ENCODE results near the gene ADGRD1.
"Not testable (repeated sequence)": the region's sequence is repeated elsewhere in the genome, so short reads cannot be mapped to it uniquely, and the experiment has no call there.

Gene ADGRD1

DNA sequence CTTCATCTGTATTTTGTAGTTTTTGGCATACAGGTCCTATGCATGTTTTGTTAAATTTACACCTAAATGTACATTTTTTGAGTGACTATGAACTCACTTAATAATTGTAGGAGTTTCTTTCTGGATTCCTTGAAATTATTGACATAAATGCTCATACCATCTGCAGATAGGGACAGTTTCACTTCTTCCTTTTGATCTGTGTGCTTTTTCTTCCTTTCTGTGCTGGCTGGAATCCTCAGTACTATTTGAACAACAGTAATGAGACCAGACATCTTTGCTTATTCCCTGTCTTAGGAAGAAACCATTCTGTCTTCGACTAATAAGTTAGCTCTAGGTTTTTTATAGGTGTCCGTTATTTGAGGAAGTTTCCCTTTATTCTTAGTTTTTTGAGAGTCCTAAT lies 110.3 kb downstream of the ADGRD1 start:
- no peak overlapping the region for H3K4me3 ChIP-seq (replicated peaks; ENCODE audit: low read depth, low read length)
- no peak for DNase-seq (ENCODE audit: low read depth)
- TF ChIP-seq, protein P1, sequence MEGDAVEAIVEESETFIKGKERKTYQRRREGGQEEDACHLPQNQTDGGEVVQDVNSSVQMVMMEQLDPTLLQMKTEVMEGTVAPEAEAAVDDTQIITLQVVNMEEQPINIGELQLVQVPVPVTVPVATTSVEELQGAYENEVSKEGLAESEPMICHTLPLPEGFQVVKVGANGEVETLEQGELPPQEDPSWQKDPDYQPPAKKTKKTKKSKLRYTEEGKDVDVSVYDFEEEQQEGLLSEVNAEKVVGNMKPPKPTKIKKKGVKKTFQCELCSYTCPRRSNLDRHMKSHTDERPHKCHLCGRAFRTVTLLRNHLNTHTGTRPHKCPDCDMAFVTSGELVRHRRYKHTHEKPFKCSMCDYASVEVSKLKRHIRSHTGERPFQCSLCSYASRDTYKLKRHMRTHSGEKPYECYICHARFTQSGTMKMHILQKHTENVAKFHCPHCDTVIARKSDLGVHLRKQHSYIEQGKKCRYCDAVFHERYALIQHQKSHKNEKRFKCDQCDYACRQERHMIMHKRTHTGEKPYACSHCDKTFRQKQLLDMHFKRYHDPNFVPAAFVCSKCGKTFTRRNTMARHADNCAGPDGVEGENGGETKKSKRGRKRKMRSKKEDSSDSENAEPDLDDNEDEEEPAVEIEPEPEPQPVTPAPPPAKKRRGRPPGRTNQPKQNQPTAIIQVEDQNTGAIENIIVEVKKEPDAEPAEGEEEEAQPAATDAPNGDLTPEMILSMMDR (IDR thresholded peaks at IDR 0.05; ENCODE audit: low read length, missing control alignments) = no peak

DNA sequence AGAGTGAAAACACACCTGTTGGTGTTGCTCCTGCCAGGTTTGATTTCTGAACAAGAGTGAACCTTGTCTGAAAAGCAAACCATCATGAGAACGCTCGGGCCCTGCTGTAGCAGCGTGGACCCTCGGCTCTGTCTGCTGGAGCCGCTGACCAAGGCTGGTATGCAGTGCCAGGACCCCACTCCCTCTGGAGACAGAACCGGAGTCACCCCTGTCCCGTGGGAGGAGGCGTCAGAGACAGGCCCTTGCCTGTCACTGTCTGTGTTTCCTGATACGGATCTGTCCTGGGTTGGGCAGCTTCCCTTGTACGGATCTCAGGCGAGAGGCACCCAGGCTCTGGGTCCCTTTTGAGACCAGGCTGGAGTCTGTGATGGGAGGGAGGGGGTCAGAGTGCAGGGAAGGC lies 111.6 kb downstream of the ADGRD1 start:
- TF ChIP-seq, protein P1 (IDR thresholded peaks at IDR 0.05; ENCODE audit: low read length, missing control alignments) = no peak
- DNase-seq (ENCODE audit: low read depth) = no peak
- H3K4me3 ChIP-seq (replicated peaks; ENCODE audit: low read depth, low read length) = no peak overlapping the region

DNA sequence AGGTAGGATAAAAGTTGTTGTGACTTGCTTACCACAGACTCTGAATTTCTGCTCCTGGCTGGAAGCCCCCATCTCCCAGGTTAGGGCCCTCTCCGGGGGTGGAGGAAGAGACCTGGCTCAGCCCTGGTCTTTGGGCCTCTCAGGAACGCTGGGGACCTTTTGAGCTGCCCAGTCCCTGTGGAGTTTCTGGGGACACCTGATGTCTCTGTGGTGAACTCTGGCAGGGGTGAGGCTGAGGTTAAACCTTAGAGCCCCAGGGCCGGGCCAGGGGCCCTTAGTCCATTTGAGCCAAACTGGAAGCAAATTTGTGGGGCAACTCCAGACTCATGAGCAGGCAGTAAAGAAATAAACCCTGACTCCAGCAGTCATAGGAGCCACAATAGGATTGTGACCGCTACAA lies 112.1 kb downstream of the ADGRD1 start:
- TF ChIP-seq, protein P1 (IDR thresholded peaks at IDR 0.05; ENCODE audit: low read length, missing control alignments) = no peak
- no peak overlapping the region for H3K4me3 ChIP-seq (replicated peaks; ENCODE audit: low read depth, low read length)
- DNase-seq (ENCODE audit: low read depth) = no peak

DNA sequence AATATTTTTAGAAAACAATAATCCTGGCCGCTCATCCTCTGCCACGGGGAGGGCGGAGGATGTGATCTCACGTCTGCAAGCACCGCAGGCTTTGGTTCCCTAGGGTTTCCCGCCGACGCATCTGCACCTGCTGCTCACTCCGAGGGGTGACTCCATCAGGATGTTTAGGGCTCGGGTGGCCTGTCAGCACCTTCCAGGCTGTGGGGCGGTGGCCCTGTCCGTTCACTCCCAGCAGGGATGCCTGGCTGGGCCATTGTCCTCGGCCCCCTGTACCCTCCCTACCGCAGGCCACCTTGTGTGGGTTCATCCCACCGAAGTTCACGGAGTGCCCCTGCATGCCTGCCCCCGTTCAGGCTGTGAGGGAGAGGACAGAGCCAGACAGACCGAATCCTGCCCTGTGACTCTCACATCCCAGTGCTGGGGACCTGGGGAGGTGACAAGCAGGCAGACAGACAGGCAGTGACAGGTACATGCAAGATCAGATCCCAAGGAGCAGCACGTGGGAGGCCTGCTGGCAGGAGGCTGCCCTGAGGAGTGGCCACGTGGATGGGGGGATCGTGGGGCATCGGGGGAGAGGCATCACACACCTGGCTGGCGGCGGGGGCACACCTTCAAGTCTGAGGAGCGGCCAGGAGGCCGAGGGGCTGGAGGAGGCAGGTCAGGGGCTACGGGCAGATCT lies 112.6 kb downstream of the ADGRD1 start:
- no peak for DNase-seq (ENCODE audit: low read depth)
- TF ChIP-seq, protein P1 (IDR thresholded peaks at IDR 0.05; ENCODE audit: low read length, missing control alignments) = no peak
- no peak overlapping the region for H3K4me3 ChIP-seq (replicated peaks; ENCODE audit: low read depth, low read length)

- DNase-seq (ENCODE audit: low read depth) = no peak
- no peak overlapping the region for H3K4me3 ChIP-seq (replicated peaks; ENCODE audit: low read depth, low read length)
- TF ChIP-seq, protein P1 (IDR thresholded peaks at IDR 0.05; ENCODE audit: low read length, missing control alignments) = no peak
These were observed 113.3 kb downstream of the ADGRD1 start for GRCh38 chr12:131066886-131067490.

- TF ChIP-seq, protein P1 (IDR thresholded peaks at IDR 0.05; ENCODE audit: low read length, missing control alignments) = no peak
- no peak overlapping the region for H3K4me3 ChIP-seq (replicated peaks; ENCODE audit: low read depth, low read length)
- DNase-seq (ENCODE audit: low read depth) = no peak
These were observed 114.5 kb downstream of the ADGRD1 start for GRCh38 chr12:131067981-131068851.

- DNase-seq (ENCODE audit: low read depth); H3K4me3 ChIP-seq (replicated peaks; ENCODE audit: low read depth, low read length): not testable (repeated sequence)
These were observed 115.4 kb downstream of the ADGRD1 start for GRCh38 chr12:131068926-131069720.

- not testable (repeated sequence) for DNase-seq (ENCODE audit: low read depth); H3K4me3 ChIP-seq (replicated peaks; ENCODE audit: low read depth, low read length)
These were observed 116.4 kb downstream of the ADGRD1 start for GRCh38 chr12:131070136-131070535.

DNA sequence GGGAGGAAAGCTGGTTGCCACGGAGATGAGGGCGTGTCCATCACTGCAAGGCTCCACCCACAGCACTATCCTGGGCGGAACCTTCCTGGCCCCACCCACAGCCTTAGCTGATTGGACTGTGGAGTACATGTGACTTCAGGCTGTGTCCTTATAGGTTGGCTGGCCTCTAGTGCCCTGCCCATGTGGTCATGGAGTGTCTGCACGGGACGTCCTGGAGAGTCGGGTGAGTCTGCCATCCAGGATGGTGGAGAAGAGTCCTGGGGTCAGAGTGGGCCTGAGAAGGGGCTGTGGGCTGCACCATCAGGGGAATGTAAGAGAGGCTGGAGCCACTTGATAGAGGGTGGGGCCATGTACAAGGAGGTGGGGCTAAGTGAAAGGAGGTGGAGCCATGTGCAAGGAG lies 117.0 kb downstream of the ADGRD1 start:
- not testable (repeated sequence) for H3K4me3 ChIP-seq (replicated peaks; ENCODE audit: low read depth, low read length); DNase-seq (ENCODE audit: low read depth)

- H3K4me3 ChIP-seq (replicated peaks; ENCODE audit: low read depth, low read length); DNase-seq (ENCODE audit: low read depth): not testable (repeated sequence)
These were observed 117.6 kb downstream of the ADGRD1 start for GRCh38 chr12:131071234-131071820.

All from fibroblast of pulmonary artery (primary cell).